ENCODE results near the gene PRR33.

The PRR33 gene

DNA sequence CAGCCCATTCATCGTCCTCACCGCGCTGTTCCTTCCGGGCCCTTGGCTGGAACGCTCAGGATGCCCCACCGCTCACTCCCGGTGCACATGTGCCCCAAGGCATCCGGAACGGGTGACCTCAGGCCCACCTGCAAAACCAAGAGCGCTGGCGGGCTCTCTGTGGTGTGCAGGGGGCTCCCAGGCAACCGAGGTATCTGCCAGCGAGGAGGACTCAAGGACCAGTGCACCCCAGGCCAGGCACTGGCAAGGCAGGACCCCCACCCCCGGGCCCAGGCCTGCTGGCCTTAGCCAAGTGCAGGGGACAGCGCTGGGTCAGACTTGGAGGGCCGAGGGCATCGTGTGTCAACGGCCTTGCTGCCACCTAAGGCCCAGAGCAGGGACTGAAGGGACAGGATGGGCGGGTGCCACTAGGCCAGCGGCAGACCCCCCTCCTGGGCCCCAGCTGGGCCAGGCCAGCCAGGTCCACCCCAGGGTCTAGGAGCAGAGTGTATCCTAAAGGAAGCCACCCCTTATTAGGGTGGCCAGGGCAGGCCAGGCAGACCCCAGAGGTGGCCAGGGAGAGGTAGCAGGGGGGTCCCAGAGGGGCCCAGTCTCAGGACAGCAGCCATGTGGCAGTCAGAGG lies 36.3 kb upstream of the PRR33 start:
- DNase-seq (ENCODE audit: low read depth in 2 of 2), result no peak

- DNase-seq (ENCODE audit: low read depth in 2 of 2), result no peak
These were observed 35.5 kb upstream of the PRR33 start for GRCh38 chr11:1927026-1927847.

DNA sequence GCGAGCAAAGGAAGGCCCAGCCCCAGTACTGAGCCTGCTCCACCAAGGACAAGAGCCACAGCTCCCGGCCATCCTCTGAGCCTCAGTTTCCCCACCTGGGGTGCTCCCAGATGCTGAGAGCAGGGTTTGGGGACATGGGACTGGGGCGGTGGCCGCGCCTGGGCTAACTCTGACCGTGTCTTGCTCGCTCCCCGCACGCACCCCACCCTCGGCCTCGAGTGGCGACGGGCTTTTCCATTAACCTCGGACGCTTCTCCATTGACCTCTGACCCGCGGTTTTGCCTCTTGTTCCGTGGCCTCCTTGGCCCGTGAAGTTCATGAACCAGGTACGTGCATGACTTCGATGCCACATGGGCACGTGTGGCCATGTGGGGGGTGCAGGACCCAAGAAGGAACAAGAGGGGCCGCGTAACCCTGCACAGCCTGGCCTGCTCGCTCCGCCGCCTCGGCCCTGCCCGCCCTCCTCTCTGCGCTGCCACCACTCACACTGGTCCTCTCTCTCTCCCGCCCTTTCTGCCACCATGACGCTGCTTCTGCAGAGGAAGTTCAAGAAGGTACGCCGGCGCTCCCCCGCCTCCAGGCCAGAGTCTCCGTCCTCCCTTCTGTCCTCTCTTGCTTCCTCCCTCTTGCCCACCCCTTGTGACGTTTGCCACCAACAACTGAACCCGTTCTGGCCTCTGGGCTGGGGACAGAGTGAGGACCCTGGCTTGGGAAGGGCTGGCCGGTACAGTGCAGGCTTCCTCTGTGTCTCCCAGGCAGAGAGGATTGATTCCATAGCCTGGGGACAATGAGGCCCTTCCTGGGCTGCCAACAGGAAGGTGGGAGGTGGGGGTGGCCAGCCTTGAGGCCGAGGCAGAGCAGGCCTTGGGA lies 34.7 kb upstream of the PRR33 start:
- no peak for DNase-seq (ENCODE audit: low read depth in 2 of 2)

DNA sequence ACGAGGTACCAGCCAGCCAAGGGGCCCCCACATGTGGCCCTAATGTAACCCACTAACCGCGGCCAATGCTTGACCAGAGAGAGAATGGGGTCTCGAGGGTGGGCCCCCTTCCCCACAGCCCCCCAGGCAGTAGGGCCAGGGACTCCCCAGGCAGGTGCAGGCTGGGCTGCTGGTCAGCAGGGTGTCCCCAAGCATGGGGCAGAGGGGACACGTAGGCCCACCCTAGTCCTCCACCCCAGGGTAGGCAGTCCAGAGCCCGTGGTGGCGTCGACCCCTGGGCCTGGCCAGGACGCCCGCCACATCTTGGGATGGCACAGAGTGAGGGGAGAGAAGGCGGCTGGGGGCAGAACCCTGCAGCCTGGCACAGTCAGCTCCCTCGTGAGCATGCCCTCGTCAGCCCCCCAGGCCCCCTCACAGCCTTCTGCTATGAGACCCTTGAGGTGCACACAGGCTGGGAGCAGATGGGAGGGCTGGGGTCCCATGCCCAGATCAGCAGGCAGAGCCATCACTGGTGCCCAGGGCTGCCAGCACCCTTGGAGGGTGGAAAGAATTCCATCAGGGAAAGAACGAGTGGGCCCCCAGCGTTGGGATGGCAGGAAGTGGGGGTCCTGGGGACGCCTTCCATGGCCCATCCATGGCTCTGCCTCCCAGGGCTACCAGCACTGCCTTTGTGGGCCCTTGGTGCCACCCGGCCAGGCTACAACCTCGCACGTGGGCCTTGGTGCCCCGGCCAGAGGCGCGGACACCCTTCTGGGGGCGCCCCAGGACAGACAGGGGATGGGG lies 33.9 kb upstream of the PRR33 start:
- no peak for DNase-seq (ENCODE audit: low read depth in 2 of 2)

GRCh38 chr11:1924646-1925372 lies 33.1 kb upstream of the PRR33 start:
- DNase-seq (ENCODE audit: low read depth in 2 of 2), result no peak

- no peak for DNase-seq (ENCODE audit: low read depth in 2 of 2)
These were observed 32.5 kb upstream of the PRR33 start for GRCh38 chr11:1924181-1924580.

DNA sequence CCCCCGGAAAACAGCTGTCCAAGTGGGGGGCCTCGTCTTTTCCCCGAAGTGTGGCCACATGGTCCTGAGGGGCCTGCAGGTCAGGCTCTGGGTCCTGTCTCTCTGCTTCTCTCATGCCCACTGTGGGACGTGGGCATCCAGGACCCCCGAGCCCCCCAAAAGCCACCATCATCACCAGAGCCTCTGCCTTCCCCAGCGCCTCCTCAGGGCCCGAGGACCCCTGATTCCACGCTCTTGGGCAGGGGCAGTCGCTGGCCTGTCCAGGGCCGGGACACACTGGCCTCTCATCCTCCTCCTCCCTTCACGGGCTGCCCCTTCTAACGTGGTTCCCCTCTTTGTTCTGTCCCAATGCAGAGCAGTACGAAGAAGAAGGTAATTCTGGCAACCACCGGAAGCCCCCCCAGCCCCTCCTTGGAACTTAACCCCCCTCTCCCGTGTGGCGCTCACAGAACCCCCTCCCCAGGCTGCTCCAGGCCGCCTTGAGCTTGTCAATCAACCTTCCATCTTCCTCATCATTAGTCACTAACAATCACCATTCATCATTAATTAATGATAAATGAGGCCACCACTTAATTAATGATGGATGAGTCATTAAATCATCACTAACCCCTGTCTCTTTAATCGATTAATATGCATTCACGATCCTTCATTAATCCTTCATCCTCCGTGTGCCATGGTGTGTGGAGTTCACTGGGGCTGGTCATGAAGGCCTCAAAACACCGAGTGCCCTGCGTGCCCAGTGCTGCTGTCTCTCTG lies 31.7 kb upstream of the PRR33 start:
- DNase-seq (ENCODE audit: low read depth in 2 of 2), result no peak

GRCh38 chr11:1922481-1923081 lies 30.9 kb upstream of the PRR33 start:
- no peak for DNase-seq (ENCODE audit: low read depth in 2 of 2)

DNA sequence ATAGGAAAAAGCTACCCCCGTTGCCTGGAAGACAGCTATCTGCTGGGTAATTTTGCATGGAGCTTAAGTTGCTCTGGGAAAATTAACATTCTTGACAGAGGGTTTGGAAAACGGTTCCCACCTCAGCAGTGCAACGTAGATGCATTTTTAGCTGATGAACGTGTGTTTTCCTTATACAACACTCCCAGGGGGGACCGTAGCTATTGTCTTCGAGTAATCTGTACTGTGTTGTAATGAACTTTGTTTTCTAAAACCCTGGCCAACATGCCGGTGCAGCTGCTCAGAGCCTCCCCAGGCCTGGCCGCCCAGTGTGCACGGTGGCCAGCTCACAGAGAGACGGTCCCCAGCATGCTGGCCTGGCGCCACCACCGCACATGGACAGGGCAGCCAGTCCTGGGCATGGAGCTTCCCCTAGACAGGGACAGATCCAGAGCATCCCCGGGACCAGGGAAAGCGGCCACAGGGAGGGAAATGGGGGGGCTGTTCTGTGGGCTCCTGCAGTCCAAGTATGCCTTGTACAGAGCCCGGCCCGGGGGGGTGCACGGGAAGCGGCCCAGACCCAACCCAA lies 30.0 kb upstream of the PRR33 start:
- DNase-seq (ENCODE audit: low read depth in 2 of 2), result no peak

GRCh38 chr11:1920909-1921573 lies 29.3 kb upstream of the PRR33 start:
- no peak for DNase-seq (ENCODE audit: low read depth in 2 of 2)

GRCh38 chr11:1920128-1920908 lies 28.6 kb upstream of the PRR33 start:
- DNase-seq (ENCODE audit: low read depth in 2 of 2), result no peak

- DNase-seq (ENCODE audit: low read depth in 2 of 2), result no peak
These were observed 27.9 kb upstream of the PRR33 start, which contains the start of gene TNNT3 for GRCh38 chr11:1919391-1920127. TSS of gene TNNT3 (plus strand) at chr11:1919703. CDS start at chr11:1922875, 3,172 bp downstream.

DNA sequence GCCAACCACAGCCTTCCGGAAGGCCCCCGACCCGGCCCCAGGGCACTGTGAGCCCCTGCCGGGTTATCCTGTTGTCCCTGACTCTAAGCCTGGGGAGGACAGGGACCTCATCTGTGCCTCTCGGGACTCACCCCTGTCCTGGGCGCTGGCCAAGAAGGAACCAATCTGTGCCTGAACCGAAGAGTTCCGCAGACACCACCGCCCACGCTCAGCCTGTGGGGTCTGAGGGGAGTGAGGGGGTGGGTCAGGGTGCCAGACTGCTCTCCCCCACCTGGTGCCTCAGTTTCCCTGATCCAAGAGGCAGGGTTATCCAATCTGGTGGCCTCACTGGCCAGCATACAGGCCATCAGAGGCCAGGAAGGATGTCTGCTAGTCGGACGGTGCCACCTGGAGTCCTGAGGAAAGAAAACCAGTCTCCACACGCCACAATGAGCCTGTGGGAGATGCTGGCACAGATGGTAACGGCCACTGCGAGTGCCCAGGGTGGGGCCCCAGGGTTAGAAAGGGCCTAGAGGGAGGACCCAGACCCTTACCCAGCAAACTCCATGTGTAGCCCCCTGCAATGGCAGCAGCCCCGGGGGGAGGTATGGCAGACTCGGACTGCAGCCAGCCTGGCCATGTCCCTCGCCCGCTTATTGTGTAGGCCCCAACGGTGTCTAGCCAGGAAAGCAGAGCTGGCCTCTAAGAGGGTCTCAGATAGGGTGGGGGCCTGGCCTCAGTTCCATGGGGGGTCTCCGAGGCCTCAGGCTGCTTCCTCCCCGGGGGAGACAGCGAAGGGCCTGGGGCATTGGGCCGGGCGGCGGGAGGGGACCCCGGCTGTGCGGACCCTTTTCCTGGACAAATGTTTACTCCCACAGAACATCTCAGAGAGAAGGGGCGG lies 27.0 kb upstream of the PRR33 start:
- DNase-seq (ENCODE audit: low read depth in 2 of 2), result no peak

DNA sequence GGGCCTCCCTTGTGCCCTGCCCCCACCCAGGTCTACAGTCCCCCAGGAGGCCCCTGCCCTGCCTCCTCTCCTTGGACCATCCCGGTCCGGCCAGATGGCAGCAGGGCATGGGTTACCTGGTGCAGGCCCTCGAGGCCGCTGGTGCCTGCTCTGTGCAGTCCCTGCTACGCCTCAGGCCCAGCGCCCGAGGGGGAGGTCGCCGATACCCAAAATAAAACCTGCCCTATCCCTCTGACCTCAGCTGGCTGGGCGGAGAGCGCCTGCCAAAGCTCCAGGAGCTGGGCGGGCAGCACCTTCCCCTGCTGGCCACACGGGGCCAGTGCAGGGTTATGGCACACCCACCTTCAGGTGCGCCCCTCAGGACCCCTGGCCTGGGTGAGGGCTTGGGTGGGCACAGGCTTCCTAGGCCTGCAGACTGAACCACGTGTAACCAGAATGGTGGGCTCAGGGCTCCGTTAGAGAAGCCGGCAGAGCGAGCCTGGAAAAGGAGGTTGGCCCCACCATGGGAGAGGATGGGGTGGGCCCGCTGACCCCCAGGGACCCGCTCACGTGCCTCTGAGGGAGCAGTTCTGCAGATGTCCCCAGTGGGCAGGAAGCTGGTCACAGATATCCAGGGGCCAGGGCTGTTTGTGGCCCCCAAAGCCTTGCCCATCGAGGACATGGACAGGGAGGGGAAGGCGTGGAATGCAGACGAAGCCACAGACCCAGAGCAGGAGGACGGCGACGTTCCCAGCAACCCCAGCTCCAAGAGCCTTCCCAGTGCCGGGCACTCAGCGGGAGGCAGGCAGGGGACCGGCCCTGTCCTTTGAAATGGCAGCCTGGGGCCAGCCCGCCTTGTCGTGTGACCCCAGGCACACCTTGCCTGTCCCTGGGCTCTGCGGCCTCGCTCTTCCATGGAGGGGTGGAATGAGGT lies 26.1 kb upstream of the PRR33 start:
- DNase-seq (ENCODE audit: low read depth in 2 of 2), result no peak

DNA sequence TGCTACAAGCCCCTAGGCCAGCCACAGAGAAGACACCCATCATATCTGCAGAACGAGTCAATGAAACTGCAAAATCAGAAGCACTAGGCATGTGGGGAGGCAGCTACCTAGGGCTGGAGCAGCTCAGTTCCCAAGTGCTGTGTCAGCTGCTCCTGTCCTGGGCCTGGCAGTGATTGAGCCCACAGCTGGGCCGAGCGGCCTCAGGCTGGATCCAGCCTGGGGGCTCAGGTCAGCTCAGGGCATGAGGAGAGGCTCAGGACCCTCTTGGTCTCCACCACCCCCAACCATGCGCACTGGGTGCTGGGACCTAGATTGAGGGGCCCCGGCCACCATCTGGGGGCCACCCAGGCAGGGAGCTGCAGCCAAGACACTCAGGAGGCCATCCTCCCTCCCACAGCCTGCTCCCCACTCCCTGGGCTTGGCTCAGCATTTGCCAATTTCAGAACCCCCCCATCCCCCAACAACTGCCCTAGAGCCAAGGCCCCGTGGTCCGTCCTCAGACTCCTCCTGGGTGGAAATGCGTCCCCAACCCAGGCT lies 25.4 kb upstream of the PRR33 start:
- no peak for DNase-seq (ENCODE audit: low read depth in 2 of 2)

Measured in stimulated activated CD8-positive, alpha-beta memory T cell treated with anti-CD3 and anti-CD28 coated beads, Interleukin-7, amount 100 ng/mL, for 1 hour (primary cell).